ENCODE results near the gene PRPF19. TPM values are rescaled to one million over a fixed set of nuclear protein-coding genes. Genes with fewer than 3 reads are reported as not detected.

Gene PRPF19
- total and polyA plus RNA-seq, 10 of the 15 experiments (the other 5 are each of a cell fraction or from before 2014, with no cell fraction given) = 8.7 to 170 (median 61.3) TPM

- intact Hi-C loops (cut with micrococcal nuclease; ENCODE audit: unreplicated experiment) = no loop called here
Observed at GRCh38 chr11:60912223-60912850, 6.0 kb upstream of the PRPF19 start.

More at GRCh38 chr11:60912223-60912850, 6.0 kb upstream of the PRPF19 start:
- no peak for FAIRE-seq
- SMC1A ChIA-PET (ENCODE audit: uncharacterized antibody, unreplicated experiment) = interaction anchor here (0.6 to 5.9 kb wide), 8 partner anchors 9 to 1768 kb away, joined by 3 to 76 read pairs (median 4); partner anchors contain the start of genes SLC15A3 and TMEM216
- Histone ChIP-seq H3K27me3 (replicated peaks in 1 of 2; ENCODE audit: control insufficient read depth in 2 of 2, insufficient read depth in 2 of 2, low read length in 1 of 2) (no peaks in the 10 kb centered on the region), H3K9ac (ENCODE audit: control insufficient read depth, insufficient read depth, low read length) (no peak overlapping the region), H3K4me1 (ENCODE audit: control insufficient read depth, insufficient read depth, low read length) (peaks cover 63% of the 10 kb centered on the region), H2AFZ (ENCODE audit: control insufficient read depth, low read depth, low read length) (no peak overlapping the region), H3K4me2 (ENCODE audit: control insufficient read depth, insufficient read depth) (no peak overlapping the region; the same call in 1 of the 2 replicates), H3K27ac (ENCODE audit: control insufficient read depth, insufficient read depth) (peak overlapping the region; percentile 94; the same call in 1 of the 2 replicates), H3K4me3 (no peak overlapping the region), H4K20me1 (ENCODE audit: control insufficient read depth, insufficient read depth) (no peaks in the 10 kb centered on the region), H3K9me3 (replicated peaks; ENCODE audit: control insufficient read depth, insufficient read depth, low read length) (peaks cover 8% of the 10 kb centered on the region), H3K36me3 (ENCODE audit: control insufficient read depth in 2 of 2, insufficient read depth in 2 of 2, low read length in 1 of 2) (no peaks in the 10 kb centered on the region; a peak in 1 of 4 replicates), H3K79me2 (ENCODE audit: control insufficient read depth, insufficient read depth, low read length) (peaks cover 24% of the 10 kb centered on the region)
- ATAC-seq = no peak
- no TSS peak for BruUV-seq (replicated peaks)
- in situ Hi-C loops (cut with MboI) = no loop called here
- no peak for DNase-seq (ENCODE audit: low read depth, low spot score)
- WGBS (ENCODE audit: insufficient coverage, insufficient replicate concordance, low lambda C conversion rate, missing lambda C conversion rate) = 73% methylated on average over 12 of the region's 12 CpGs
- POLR2A ChIA-PET = interaction anchor here (0.6 to 1.8 kb wide), 5 partner anchors 31 to 248 kb away, joined by 3 to 5 read pairs (median 3); partner anchors contain the start of gene VPS37C
- CTCF ChIA-PET = interaction anchor here (0.7 to 4.5 kb wide), 6 partner anchors 11 to 294 kb away, joined by 3 to 46 read pairs (median 8); no protein-coding TSS in a partner anchor
- TF ChIP-seq MYC (IDR thresholded peaks at IDR 0.05; ENCODE audit: insufficient read depth, insufficient read length, insufficient replicate concordance, low read length, severe bottlenecking) (no peak), CREB1 (IDR thresholded peaks at IDR 0.05; ENCODE audit: low read depth) (no peak), POLR2A (IDR thresholded peaks at IDR 0.05; ENCODE audit: low read depth, low read length) (0 out of 2 replicates have a peak, but pooled peaks have one; percentile 6), MLLT1 (IDR thresholded peaks at IDR 0.05) (peak; percentile 41; the same call in 1 of the 2 replicates), MTA3 (IDR thresholded peaks at IDR 0.05; ENCODE audit: borderline replicate concordance, low read length) (no peak), SPI1 (IDR thresholded peaks at IDR 0.05; ENCODE audit: borderline replicate concordance, insufficient read depth, low read depth, low read length) (no peak), ZNF384 (IDR thresholded peaks at IDR 0.05; ENCODE audit: borderline replicate concordance, low read depth, low read length) (peak; percentile 56; the same call in 1 of the 2 replicates), SP1 (IDR thresholded peaks at IDR 0.05; ENCODE audit: low read depth, low read length) (no peak), JUND (IDR thresholded peaks at IDR 0.05; ENCODE audit: low read depth, low read length) (no peak)
- TF ChIP-seq, protein P1, sequence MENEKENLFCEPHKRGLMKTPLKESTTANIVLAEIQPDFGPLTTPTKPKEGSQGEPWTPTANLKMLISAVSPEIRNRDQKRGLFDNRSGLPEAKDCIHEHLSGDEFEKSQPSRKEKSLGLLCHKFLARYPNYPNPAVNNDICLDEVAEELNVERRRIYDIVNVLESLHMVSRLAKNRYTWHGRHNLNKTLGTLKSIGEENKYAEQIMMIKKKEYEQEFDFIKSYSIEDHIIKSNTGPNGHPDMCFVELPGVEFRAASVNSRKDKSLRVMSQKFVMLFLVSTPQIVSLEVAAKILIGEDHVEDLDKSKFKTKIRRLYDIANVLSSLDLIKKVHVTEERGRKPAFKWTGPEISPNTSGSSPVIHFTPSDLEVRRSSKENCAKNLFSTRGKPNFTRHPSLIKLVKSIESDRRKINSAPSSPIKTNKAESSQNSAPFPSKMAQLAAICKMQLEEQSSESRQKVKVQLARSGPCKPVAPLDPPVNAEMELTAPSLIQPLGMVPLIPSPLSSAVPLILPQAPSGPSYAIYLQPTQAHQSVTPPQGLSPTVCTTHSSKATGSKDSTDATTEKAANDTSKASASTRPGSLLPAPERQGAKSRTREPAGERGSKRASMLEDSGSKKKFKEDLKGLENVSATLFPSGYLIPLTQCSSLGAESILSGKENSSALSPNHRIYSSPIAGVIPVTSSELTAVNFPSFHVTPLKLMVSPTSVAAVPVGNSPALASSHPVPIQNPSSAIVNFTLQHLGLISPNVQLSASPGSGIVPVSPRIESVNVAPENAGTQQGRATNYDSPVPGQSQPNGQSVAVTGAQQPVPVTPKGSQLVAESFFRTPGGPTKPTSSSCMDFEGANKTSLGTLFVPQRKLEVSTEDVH (IDR thresholded peaks at IDR 0.05; ENCODE audit: low read depth, partially characterized antibody) = no peak
- TF ChIP-seq, protein P2, sequence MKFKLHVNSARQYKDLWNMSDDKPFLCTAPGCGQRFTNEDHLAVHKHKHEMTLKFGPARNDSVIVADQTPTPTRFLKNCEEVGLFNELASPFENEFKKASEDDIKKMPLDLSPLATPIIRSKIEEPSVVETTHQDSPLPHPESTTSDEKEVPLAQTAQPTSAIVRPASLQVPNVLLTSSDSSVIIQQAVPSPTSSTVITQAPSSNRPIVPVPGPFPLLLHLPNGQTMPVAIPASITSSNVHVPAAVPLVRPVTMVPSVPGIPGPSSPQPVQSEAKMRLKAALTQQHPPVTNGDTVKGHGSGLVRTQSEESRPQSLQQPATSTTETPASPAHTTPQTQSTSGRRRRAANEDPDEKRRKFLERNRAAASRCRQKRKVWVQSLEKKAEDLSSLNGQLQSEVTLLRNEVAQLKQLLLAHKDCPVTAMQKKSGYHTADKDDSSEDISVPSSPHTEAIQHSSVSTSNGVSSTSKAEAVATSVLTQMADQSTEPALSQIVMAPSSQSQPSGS (IDR thresholded peaks at IDR 0.05; ENCODE audit: low read length) = no peak
- RAD21 ChIA-PET (ENCODE audit: unreplicated experiment) = interaction anchor here (0.7 to 5.9 kb wide), 8 partner anchors 12 to 740 kb away, joined by 3 to 43 read pairs (median 3); partner anchors contain the start of gene TMEM132A

Data from GM12878 (cell line).